Mesothelial cell of epicardium (in vitro differentiated cells): ENCODE results near the gene GPR18. TPM values are rescaled to one million over a fixed set of nuclear protein-coding genes. Genes with fewer than 3 reads are reported as not detected.

ENCODE experiments used
- DNase-seq, 2 experiments: peaks; one replicate each; pipeline ENCODE4 v3.0.0; 2021; ENCODE audit warnings: low spot score in 2 of 2; ENCODE audit not compliant: unreplicated experiment in 2 of 2
- H3K27ac Mint-ChIP-seq: 2 replicates; pipeline ENCODE4 v1.8.0; 2021; ENCODE audit warnings: mixed read lengths
- H3K27me3 Mint-ChIP-seq: 2 replicates; pipeline ENCODE4 v1.8.0; 2021; ENCODE audit warnings: low read depth, mixed read lengths
- H3K36me3 Mint-ChIP-seq: 2 replicates; pipeline ENCODE4 v1.8.0; 2021; ENCODE audit warnings: mixed read lengths
- H3K4me1 Mint-ChIP-seq: 2 replicates; pipeline ENCODE4 v1.8.0; 2021; ENCODE audit warnings: mixed read lengths
- H3K4me3 Mint-ChIP-seq: 2 replicates; pipeline ENCODE4 v1.8.0; 2021; ENCODE audit warnings: mild to moderate bottlenecking, moderate library complexity, mixed read lengths
- H3K9me3 Mint-ChIP-seq: 2 replicates; pipeline ENCODE4 v1.8.0; 2021; ENCODE audit warnings: mixed read lengths
- total RNA-seq: library from RNA; stranded (reverse); gene quantifications from 3 replicates; pipeline ENCODE4 v1.2.1, GENCODE V29; 2021
- TF ChIP-seq, protein P1 (sequence below): fragments of 200-600 bp; sonication (generic); IDR thresholded peaks from one replicate; pipeline ENCODE4 v1.5.0; 2021; ENCODE audit warnings: antibody characterized with exemption; ENCODE audit not compliant: unreplicated experiment

GPR18 gene
- total RNA-seq, 1 donor from 2014 or later: not detected

DNA sequence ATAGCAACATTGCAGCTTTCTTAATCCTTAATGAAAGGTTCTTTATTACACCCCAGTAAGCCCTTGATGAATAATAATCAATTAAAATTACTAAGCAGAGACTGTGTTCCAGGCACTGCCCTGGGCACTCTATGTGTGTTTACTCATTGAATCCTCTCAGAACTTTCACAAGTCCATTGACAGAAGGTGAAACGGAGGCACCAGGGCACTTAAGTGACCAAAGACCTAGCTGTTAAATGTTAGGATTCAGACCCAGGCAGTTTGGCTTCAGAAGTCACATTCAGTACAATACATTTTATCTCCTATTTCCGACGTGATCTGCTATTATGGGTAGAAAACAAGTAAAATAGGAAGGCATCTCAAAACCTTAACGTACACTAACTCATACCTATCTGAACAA, 46.4 kb upstream of the GPR18 start:
- DNase-seq: no peak
- H3K9me3 Mint-ChIP-seq: peaks cover 5% of the 10 kb centered on the region
- no peak overlapping the region for H3K4me3 Mint-ChIP-seq

DNA sequence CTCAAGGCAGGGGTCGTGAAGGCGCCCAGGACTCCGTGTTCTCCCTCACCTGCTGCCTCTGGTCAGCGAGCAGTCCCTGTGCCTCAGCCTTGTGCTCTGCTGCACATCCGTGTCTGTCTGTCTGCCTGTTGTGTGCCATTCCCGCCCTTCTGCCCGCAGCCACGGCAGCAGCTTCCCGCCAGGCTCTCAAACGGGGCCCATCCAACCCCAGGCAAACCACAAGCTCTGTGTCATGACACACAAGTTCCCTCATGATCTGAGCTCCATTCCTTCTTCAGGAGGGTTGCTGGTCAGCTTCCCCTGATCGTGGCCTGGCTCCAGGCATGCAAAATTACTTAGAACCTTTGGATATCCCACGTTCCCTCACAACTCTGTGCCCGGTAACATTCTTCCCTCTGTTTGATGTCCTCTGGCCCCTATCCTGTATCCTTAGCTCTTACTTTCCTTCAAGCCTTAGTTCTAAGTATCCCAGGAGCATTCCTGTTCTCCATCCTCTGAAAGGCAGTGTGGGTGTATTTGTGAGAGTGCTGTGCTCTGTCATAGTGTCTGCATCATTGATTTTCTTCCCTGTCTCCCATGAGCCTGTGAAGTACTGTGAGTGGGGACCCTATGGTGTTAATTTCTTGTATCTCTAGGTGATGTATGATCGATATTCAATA, 45.8 kb upstream of the GPR18 start:
- Mint-ChIP-seq H3K4me1 (peaks cover 17% of the 10 kb centered on the region), H3K9me3 (peaks cover 5% of the 10 kb centered on the region), H3K4me3 (no peak overlapping the region), H3K27ac (no peak overlapping the region), H3K27me3 (no peaks in the 10 kb centered on the region), H3K36me3 (peaks cover 10% of the 10 kb centered on the region)
- TF ChIP-seq, protein P1, sequence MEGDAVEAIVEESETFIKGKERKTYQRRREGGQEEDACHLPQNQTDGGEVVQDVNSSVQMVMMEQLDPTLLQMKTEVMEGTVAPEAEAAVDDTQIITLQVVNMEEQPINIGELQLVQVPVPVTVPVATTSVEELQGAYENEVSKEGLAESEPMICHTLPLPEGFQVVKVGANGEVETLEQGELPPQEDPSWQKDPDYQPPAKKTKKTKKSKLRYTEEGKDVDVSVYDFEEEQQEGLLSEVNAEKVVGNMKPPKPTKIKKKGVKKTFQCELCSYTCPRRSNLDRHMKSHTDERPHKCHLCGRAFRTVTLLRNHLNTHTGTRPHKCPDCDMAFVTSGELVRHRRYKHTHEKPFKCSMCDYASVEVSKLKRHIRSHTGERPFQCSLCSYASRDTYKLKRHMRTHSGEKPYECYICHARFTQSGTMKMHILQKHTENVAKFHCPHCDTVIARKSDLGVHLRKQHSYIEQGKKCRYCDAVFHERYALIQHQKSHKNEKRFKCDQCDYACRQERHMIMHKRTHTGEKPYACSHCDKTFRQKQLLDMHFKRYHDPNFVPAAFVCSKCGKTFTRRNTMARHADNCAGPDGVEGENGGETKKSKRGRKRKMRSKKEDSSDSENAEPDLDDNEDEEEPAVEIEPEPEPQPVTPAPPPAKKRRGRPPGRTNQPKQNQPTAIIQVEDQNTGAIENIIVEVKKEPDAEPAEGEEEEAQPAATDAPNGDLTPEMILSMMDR: no peak
- no peak for DNase-seq

More for the DNA sequence above, 46.4 kb upstream of the GPR18 start:
- TF ChIP-seq, protein P1: no peak
- H3K27ac Mint-ChIP-seq: no peak overlapping the region
- peaks cover 10% of the 10 kb centered on the region for H3K36me3 Mint-ChIP-seq
- H3K4me1 Mint-ChIP-seq: peaks cover 14% of the 10 kb centered on the region
- H3K27me3 Mint-ChIP-seq: no peaks in the 10 kb centered on the region

DNA sequence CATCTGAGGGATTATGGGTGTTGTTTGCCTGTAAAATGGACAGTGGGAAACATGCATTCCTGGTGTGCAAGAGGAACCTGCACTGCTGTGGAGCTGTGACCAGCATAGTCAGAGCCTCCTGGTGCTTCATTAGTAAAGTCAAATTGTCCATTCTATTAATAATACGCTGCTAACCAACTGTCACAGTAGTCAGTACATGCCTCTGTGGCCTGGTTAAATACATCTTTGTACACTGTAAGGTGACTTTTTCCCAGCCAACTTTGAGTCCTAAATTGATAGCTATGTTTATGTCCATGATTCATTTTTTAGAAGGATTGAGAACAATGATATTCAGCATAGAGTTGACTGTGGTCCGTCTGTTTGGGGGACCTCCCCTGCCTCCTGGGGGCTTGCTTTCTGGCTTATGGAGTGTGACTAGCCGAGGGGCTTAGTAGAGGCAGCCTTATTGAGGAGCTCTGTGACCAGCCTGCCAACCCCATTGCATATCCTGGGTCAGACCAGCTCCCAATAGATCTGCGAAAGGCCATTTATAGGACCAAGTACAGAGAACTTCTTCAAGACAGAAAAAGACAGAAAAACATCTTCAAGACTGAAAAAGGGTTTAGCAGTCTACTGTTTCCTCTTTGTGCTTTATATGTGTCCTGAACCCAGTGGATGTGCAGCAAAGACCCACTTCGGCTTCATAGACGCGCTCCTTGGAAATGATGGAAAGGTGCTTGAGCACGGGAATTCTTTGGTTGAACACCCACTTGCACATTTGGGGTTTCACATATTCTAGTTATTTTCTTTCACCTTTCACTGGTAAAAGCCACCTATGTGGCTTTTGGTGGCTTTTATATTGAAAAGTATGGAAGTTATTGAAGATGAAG, 44.7 kb upstream of the GPR18 start:
- Mint-ChIP-seq H3K27ac (no peak overlapping the region), H3K4me1 (peaks cover 14% of the 10 kb centered on the region), H3K9me3 (no peaks in the 10 kb centered on the region), H3K27me3 (no peaks in the 10 kb centered on the region), H3K4me3 (no peak overlapping the region), H3K36me3 (peaks cover 2% of the 10 kb centered on the region)
- TF ChIP-seq, protein P1: no peak
- DNase-seq: no peak

DNA sequence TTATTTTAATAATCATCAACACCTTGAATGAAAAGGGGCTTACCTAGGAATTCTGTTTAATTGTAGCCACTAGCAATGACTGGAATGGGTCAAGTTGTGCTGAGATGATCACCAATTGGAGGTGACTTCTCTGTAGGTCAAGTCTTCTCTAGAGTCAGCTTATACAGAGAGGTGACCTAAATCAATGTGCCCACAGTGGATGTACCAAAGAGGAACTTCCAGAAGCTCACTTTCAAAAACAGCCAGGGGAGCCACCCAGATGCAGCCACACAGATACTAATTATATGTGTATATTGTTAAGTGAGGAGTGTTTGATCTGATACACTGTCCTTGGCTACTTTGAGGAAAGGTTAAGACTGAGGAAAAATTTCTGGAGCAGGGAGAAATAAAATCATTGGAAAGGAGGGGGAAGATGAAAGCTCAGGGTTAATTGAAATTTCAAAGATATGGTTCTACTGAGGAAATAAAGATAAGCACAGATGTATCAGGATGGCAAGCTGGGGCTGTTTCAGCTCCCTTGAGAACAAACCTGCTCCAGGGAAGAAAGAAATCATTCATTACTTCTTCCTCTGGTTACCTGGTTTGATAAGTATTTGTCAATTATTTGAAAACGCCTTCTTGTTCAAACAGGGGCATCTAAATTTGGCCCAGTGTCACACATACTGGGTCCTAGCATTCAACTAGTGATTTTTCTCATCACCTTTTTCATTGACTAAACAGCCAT, 43.9 kb upstream of the GPR18 start:
- H3K4me1 Mint-ChIP-seq: peaks cover 11% of the 10 kb centered on the region
- DNase-seq: no peak
- no peaks in the 10 kb centered on the region for H3K9me3 Mint-ChIP-seq
- H3K36me3 Mint-ChIP-seq: peaks cover 2% of the 10 kb centered on the region
- TF ChIP-seq, protein P1: no peak
- no peak overlapping the region for H3K27ac Mint-ChIP-seq
- H3K27me3 Mint-ChIP-seq: no peaks in the 10 kb centered on the region
- H3K4me3 Mint-ChIP-seq: no peak overlapping the region

DNA sequence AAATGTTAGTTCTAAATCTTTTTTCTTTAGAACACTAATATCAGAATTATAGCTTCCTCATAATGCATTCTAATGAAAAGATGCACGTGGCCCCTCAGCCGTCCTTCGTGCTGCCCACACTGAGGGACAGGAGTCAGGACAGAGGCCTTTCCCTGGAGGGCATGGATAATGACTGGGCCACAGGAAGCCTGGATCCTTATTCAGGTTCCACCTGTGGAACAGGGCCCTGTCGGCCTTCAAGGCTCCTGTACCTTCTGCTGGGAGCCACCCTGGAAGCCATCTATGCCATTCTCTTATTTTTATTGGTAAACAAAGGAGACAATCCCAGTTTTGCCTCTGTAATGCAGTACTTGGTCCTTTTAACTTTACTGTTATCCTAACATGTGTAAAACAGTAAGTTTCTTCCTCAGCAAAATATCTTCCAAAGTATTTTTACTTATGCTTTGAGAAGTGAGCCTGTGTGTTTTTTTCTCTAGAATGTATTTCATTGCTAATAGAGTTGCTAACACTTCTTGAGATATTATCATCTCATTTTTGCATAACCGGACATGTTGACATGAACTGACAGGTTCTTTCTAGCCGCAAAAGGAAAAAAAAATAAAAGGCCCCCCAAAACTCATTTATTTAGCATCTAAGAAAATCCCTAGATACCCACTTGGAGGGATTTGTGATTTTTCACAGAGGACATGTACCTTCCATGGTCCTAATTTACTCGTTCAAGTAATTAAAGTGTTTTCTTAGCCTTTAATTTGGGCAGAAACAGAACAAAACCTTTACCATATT, 43.1 kb upstream of the GPR18 start:
- no peak overlapping the region for H3K4me3 Mint-ChIP-seq
- no peaks in the 10 kb centered on the region for H3K27me3 Mint-ChIP-seq
- peaks cover 12% of the 10 kb centered on the region for H3K4me1 Mint-ChIP-seq
- no peaks in the 10 kb centered on the region for H3K9me3 Mint-ChIP-seq
- TF ChIP-seq, protein P1: no peak
- peaks cover 2% of the 10 kb centered on the region for H3K36me3 Mint-ChIP-seq
- DNase-seq: no peak
- no peak overlapping the region for H3K27ac Mint-ChIP-seq
